ENCODE results near the gene SLC13A2. TPM values are rescaled to one million over a fixed set of nuclear protein-coding genes. Genes with fewer than 3 reads are reported as not detected.

The SLC13A2 gene
- polyA plus RNA-seq, 3 donors, result not detected

GRCh38 chr17:28491286-28491685, 17.8 kb downstream of the SLC13A2 start:
- 86% methylated on average over 6 of the region's 11 CpGs for WGBS (ENCODE audit: insufficient coverage)
- TF ChIP-seq CTCF (IDR thresholded peaks at IDR 0.05), result no peak
- H3K4me1 ChIP-seq (ENCODE audit: control insufficient read depth in 1 of 2, insufficient read depth in 2 of 2, low read length in 2 of 2), result no peaks in the 10 kb centered on the region
- no peaks in the 10 kb centered on the region for H3K36me3 Mint-ChIP-seq
- H3K9me3 ChIP-seq (replicated peaks in 1 of 2; ENCODE audit: control insufficient read depth in 1 of 2, insufficient read depth in 1 of 2, low read length in 2 of 2), result no peaks in the 10 kb centered on the region
- intact Hi-C loops (cut with micrococcal nuclease), result no loop called here
- no peak overlapping the region for H2AFZ ChIP-seq (ENCODE audit: insufficient read depth, low read depth, low read length, poor library complexity, severe bottlenecking)
- H3K27me3 ChIP-seq (ENCODE audit: control insufficient read depth in 2 of 2, insufficient read depth in 2 of 2, low read length in 2 of 2), result no peaks in the 10 kb centered on the region
- H4K20me1 ChIP-seq (ENCODE audit: insufficient read depth, low read length), result no peaks in the 10 kb centered on the region
- no peak overlapping the region for H3K27ac Mint-ChIP-seq
- H3K27ac ChIP-seq (ENCODE audit: low read depth in 1 of 2, low read length in 2 of 2), result no peak overlapping the region
- peaks cover 0 to 6% (median 2%) of the 10 kb centered on the region in 7 donors for H3K9me3 Mint-ChIP-seq
- H3K9ac ChIP-seq (ENCODE audit: insufficient read depth, low read length, poor library complexity, severe bottlenecking), result no peak overlapping the region
- H3K4me2 ChIP-seq (replicated peaks; ENCODE audit: extremely low read depth, low read length, poor library complexity, severe bottlenecking), result no peak overlapping the region
- peaks cover 0 to 6% (median 3%) of the 10 kb centered on the region in 3 donors for H3K27me3 Mint-ChIP-seq (ENCODE audit: low read depth in 3 of 3)
- H3K36me3 ChIP-seq (replicated peaks in 1 of 2; ENCODE audit: control insufficient read depth in 1 of 2, insufficient read depth in 2 of 2, low read length in 2 of 2), result no peaks in the 10 kb centered on the region
- no peak overlapping the region for H3K4me3 Mint-ChIP-seq
- H3K4me1 Mint-ChIP-seq, result no peaks in the 10 kb centered on the region
- no peak for DNase-seq
- H3K79me2 ChIP-seq (ENCODE audit: insufficient read depth, low read length), result no peaks in the 10 kb centered on the region
- no peak overlapping the region for H3K4me3 ChIP-seq (replicated peaks in 1 of 3; ENCODE audit: low read depth in 2 of 3, low read length in 3 of 3)

- no peak for TF ChIP-seq CTCF (IDR thresholded peaks at IDR 0.05)
- H3K27me3 Mint-ChIP-seq (ENCODE audit: low read depth in 3 of 3), result peaks cover 0 to 6% (median 3%) of the 10 kb centered on the region in 3 donors
- Histone ChIP-seq H3K4me1 (ENCODE audit: control insufficient read depth in 1 of 2, insufficient read depth in 2 of 2, low read length in 2 of 2) (no peaks in the 10 kb centered on the region), H3K27ac (ENCODE audit: low read depth in 1 of 2, low read length in 2 of 2) (no peak overlapping the region), H3K4me2 (replicated peaks; ENCODE audit: extremely low read depth, low read length, poor library complexity, severe bottlenecking) (no peak overlapping the region), H3K79me2 (ENCODE audit: insufficient read depth, low read length) (no peaks in the 10 kb centered on the region), H3K36me3 (replicated peaks in 1 of 2; ENCODE audit: control insufficient read depth in 1 of 2, insufficient read depth in 2 of 2, low read length in 2 of 2) (no peaks in the 10 kb centered on the region), H3K9me3 (replicated peaks in 1 of 2; ENCODE audit: control insufficient read depth in 1 of 2, insufficient read depth in 1 of 2, low read length in 2 of 2) (no peaks in the 10 kb centered on the region), H3K9ac (ENCODE audit: insufficient read depth, low read length, poor library complexity, severe bottlenecking) (no peak overlapping the region), H3K27me3 (ENCODE audit: control insufficient read depth in 2 of 2, insufficient read depth in 2 of 2, low read length in 2 of 2) (no peaks in the 10 kb centered on the region), H3K4me3 (replicated peaks in 1 of 3; ENCODE audit: low read depth in 2 of 3, low read length in 3 of 3) (no peak overlapping the region), H4K20me1 (ENCODE audit: insufficient read depth, low read length) (no peaks in the 10 kb centered on the region), H2AFZ (ENCODE audit: insufficient read depth, low read depth, low read length, poor library complexity, severe bottlenecking) (no peak overlapping the region)
- peaks cover 0 to 6% (median 2%) of the 10 kb centered on the region in 7 donors for H3K9me3 Mint-ChIP-seq
- intact Hi-C loops (cut with micrococcal nuclease), result no loop called here
- no peak overlapping the region for H3K27ac Mint-ChIP-seq
- DNase-seq, result no peak
- no peaks in the 10 kb centered on the region for H3K4me1 Mint-ChIP-seq
- H3K36me3 Mint-ChIP-seq, result no peaks in the 10 kb centered on the region
- WGBS (ENCODE audit: insufficient coverage), result 100% methylated on average over 3 of the region's 3 CpGs
- H3K4me3 Mint-ChIP-seq, result no peak overlapping the region
Measured at GRCh38 chr17:28491860-28492259, 18.4 kb downstream of the SLC13A2 start.
